Activated effector memory CD4-positive, alpha-beta T cell treated with anti-CD3 and anti-CD28 coated beads, Interleukin-2, amount 50 U/mL, for 16 hours (primary cell): ENCODE data around the gene YIF1A.

Experiments
- DNase-seq: peaks from one replicate; pipeline ENCODE4 v3.0.0-alpha.2; 2020

YIF1A gene

GRCh38 chr11:66288671-66289547 lies at the start of gene YIF1A:
Gene YIF1A (minus strand): TSS chr11:66289143. CDS start chr11:66288985, 158 bp downstream.
- peak; percentile 99 for DNase-seq

DNA sequence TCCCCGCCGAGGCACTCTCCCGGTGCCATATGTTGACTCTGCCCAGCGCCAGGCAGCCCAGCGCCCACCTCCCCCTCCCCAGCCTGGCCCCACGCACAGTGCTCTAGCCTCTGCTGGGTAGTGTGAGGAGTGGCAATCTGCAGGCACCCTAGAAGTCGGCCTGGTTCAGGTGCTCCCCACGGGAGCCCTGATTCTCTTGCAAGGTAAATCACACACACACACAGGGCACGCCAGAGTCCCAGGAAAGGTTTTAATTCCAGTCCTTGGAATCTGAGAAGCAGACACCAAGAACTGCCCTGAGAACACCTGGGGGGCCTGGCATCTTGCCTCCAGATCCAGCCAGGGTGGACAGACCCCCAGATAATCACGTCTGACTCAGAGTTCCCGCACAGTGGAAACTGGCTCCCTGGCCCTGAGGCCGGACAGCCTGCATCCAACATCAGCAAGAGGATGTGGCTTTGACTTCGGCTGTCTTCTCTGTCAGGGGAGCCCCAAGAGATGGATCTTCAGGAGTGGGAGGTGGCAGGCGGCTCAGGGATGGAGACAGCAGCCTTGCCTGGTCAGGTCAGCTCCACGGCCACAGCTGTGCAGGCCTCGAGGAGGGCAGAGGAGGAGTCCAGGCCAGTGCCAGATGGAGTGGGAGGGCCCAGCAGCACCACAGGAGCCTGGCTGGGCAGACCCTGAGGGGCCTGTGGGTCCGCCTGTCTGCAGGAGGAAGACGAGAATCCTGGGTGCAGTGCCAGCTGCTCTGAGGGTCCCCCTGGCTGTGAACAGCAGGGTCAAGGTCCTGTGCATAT lies 48.4 kb upstream of the YIF1A start:
- no peak for DNase-seq

DNA sequence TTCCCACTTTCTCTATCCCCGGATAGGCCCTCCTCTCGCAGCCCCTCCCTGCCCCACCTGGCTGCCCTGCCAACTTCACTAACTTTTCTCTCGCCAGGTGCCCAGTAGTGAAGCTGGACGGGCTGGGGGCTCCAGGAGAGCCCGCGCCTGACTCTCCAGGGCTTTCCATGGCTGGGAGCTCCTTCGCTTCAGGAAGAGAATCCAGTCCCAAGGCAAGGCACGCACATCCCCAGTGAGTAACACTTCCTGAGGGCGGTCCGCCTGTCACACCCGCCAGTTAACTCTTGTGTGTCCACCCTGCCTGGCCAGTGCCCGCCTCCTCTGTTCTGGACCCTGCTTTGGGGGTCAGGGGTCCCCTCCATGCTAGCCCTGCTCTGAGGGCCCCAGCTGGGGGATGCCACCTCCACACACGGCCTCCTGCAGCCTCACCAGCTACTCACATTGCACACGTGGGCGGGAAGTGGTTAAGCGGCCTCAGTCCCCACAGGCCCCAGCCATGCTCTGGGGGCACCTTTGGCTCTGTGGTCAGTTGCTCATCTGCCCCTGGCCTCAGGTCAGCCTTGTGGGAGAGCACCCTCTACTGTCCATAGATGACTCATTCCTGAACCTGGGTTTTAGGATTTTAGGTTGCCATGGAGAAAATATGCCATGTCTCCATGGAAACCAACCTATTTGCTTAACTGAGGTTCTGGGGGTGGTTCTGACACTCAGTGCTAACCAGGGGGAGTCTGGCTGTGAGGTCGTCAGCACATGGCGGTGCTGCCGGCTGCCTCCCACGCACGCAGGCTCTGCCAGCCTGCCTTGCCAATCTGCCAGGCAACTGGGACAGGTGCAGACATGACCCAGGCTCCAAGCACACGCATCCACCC lies 47.5 kb upstream of the YIF1A start, which contains the start of gene RIN1:
Gene RIN1, minus strand, starts transcription at position 201 of the 869 bp plus-strand sequence. Its CDS starts 32 bp downstream, at position 169.
- peak; percentile 74 for DNase-seq

GRCh38 chr11:66335531-66336233 lies 46.7 kb upstream of the YIF1A start:
- no peak for DNase-seq

GRCh38 chr11:66334605-66335442 lies 45.9 kb upstream of the YIF1A start:
- DNase-seq: no peak

DNA sequence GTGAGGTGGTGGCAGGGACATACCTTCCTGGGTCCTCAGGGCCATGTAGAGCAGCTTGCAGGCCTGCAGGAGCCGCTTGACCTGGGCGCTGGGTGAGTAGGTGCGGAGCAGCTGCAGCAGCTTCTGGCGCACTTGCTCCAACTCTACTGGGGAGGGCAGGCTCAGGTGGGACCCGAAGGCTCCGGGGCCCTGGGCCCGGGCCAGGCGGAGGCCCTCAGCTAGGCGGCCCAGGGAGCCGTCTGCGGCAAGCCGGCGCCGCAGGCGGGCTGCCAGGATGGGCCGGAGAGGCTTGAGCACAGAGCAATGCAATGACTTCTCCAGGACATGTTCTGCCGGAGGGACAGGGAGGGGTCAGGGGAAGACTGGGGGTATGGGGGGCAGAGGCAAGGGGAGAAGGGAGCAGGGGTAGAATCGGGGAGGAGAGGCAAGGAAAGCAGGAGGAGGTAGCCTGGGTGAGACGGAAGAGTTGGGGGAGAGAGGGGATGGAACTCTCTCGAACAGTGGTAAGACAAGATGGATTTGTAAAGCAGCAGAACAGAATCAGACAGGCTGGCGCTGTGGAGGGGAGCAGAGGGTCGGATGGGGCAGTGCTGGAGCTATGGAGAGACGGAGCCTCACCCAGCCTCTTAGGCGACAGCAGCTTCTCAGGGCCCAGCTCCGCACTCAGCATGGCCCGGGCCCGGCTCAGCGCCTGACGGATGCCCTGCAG lies 45.1 kb upstream of the YIF1A start:
- DNase-seq: no peak

DNA sequence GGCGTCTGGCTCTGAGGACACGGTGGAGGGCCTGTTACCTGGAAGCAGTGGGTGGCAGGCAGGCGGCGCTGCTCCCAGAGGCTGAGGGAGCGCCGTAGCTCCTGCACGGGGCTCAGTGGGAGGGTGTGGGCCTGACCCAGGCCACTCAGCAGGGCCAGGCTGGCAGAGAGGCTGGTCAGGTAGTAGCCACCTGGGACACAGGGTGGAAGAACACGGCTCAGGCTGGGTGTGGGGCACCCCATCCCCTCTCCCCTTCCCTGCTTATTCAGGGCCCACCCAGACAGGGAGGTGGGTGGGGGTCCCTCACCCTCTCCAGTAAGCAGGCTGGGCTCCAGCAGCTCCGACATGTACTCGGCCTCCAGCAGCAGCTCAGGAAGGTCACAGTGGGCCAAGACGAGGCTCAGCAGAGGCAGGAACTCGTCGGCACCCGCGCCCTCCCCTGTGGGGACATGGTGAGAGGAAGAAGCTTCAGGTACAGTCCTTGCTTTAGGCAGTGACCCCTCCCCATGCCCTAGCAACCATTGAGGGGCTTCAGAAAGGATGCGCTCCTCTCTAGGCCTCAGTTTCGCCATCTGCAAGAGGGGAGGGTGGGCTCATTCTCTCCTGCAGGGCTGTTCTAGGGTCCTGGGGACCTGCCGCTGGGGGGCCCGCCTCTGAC lies 44.4 kb upstream of the YIF1A start:
- no peak for DNase-seq

- DNase-seq: no peak
These were observed 43.7 kb upstream of the YIF1A start for GRCh38 chr11:66332371-66333219.

GRCh38 chr11:66331542-66332370 lies 42.8 kb upstream of the YIF1A start:
- no peak for DNase-seq

DNA sequence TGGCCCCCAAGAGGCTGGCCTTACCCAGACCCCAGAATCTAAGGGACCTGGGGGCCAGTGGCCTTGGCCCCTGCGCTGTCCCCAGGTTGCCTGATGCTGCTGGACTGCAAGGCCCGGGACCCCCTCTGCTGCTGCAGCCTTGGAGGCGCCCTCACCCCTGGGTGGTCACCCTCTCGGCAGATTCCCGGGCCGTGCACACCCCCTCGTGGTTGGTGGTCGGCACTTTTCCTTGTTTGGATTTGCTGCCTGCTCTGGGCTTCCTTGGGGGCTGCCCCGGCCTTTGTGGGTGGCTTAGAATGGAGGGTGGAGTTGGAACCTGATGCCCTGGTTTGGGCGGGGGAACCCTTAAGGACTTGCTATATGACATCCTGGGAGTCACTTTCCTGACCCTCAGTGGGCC lies 42.0 kb upstream of the YIF1A start:
- DNase-seq: no peak

GRCh38 chr11:66329165-66329673 lies 40.3 kb upstream of the YIF1A start:
- no peak for DNase-seq

GRCh38 chr11:66328302-66329144 lies 39.6 kb upstream of the YIF1A start:
- peak; percentile 92 for DNase-seq

GRCh38 chr11:66328031-66328301 lies 39.0 kb upstream of the YIF1A start:
- DNase-seq: no peak

- no peak for DNase-seq
These were observed 38.5 kb upstream of the YIF1A start for GRCh38 chr11:66327171-66328030.

DNA sequence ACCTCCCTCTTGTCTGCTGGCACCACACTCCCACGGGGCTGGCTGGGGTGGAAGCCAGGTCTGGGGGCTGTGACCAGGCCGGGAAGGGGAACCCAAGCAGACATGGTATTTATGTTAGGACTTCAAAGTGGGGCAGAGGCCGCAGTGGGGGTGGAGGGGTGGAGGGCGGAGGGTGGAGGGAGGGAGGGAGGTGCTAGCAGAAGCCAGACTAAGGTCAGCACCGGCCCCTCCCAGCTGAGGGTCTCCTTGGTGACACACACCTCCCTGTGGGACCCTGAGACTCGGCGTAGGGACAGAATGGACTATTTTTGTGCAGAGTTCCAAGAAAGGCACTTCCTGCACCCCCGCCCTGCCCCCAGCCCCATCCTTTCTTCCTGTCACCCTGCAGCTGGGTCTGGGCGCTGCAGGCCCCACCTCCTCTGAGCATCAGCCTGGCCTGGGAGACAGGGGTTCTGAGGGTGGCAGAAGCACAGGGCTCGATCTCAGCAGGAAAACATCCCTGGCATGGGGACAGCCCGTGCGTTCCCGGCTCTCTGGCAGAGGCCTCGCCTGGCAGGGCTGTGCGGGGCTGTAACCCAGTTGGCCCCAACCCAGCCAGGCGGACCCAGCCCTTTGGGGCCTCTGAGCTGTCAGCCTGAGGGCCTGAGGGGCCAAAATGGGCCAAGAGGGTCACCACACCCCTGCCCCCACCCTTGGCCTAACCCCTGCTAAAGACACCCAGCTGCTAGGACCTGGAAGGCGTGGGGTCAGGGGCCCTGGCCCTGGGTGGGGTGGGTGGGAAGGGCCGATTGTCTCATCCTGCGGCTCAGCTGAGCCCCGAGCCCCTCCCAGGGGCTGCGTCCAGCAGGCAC lies 37.5 kb upstream of the YIF1A start:
- no peak for DNase-seq
